Aorta (tissue), 5 donors: ENCODE measurements around the gene LDLR. TPM values are rescaled to one million over a fixed set of nuclear protein-coding genes. Genes with fewer than 3 reads are reported as not detected.
"Not testable (repeated sequence)": the region's sequence is repeated elsewhere in the genome, so short reads cannot be mapped to it uniquely, and the experiment has no call there.

Source experiments
- ATAC-seq: fragments of 200-7000 bp; cut with Tn5 transposase; one replicate; pipeline ENCODE4 v1.9.1; 2022; ENCODE audit warnings: moderate library complexity; ENCODE audit not compliant: low FRiP score
- DNase-seq, 2 donors: peaks; one replicate each; pipeline ENCODE4 v3.0.0-alpha.2; 2020
- H3K27ac ChIP-seq, 2 donors: one replicate each; pipeline ENCODE4 v1.5.1; 2013; ENCODE audit warnings: low read length in 2 of 2, mild to moderate bottlenecking in 2 of 2, moderate library complexity in 2 of 2, control low read depth in 1 of 2, inconsistent platforms in 1 of 2, low read depth in 1 of 2
- H3K27me3 ChIP-seq, 2 donors: one replicate each; pipeline ENCODE4 v1.6.1; 2013; ENCODE audit warnings: control low read depth in 1 of 2, low read length in 1 of 2, mild to moderate bottlenecking in 1 of 2, moderate library complexity in 1 of 2; ENCODE audit not compliant: insufficient read depth in 2 of 2, control insufficient read depth in 1 of 2
- H3K36me3 ChIP-seq, 2 donors: one replicate each; pipeline ENCODE4 v1.6.1; 2013; ENCODE audit warnings: control low read depth in 1 of 2, low read length in 1 of 2, mild to moderate bottlenecking in 1 of 2; ENCODE audit not compliant: insufficient read depth in 2 of 2, control insufficient read depth in 1 of 2
- H3K4me1 ChIP-seq, 2 donors: one replicate each; pipeline ENCODE4 v1.6.1; 2013; ENCODE audit warnings: low read length in 2 of 2, control low read depth in 1 of 2, mild to moderate bottlenecking in 1 of 2, moderate library complexity in 1 of 2; ENCODE audit not compliant: insufficient read depth in 2 of 2, control insufficient read depth in 1 of 2
- H3K4me3 ChIP-seq, 2 donors: one replicate each; pipeline ENCODE4 v1.5.1; 2013; ENCODE audit warnings: low read length in 2 of 2, control low read depth in 1 of 2, mild to moderate bottlenecking in 1 of 2
- H3K9me3 ChIP-seq: one replicate; pipeline ENCODE4 v1.6.1; 2013; ENCODE audit warnings: mild to moderate bottlenecking, low read length; ENCODE audit not compliant: control insufficient read depth
- WGBS, 2 donors: extraction: QIAGEN DNeasy Blood & Tissue Kit; methylation state at CpG; one replicate each; pipeline ENCODE4 v1.1.7; 2013; 5-methylcytosine and 5-hydroxymethylcytosine counted together
- intact Hi-C, 2 donors: fragments of 100-400 bp; cut with DNase I; formaldehyde crosslinking; loops; one replicate each; pipeline versions ENCODE4 v1.14.2 to v1.15.0; 2022
- polyA plus RNA-seq, 2 donors: library from polyadenylated mRNA; stranded (reverse); fragments of 200-250 nt; gene quantifications; one replicate each; pipeline ENCODE4 v1.2.3, GENCODE V29; 2013
- total RNA-seq, 2 donors: library from RNA; stranded (reverse); fragmentation: NEBNext Ultra II Directional; extraction: Animal tissue kit (Norgen Biotek cat#: 25700); gene quantifications; one replicate each; pipeline ENCODE4 v1.2.1, GENCODE V29; 2021
- donor health status: healthy with polysubstance abuse.
- donor health status: Bipolar disorder and iron deficiency.
- donor health status: DM: no; HTN: no; CAD: no.
- donor health status: DM: no; HTN: no; CAD: no.
- donor health status: DM: yes; HTN: yes; CAD: no.

The LDLR gene
- total and polyA plus RNA-seq, 4 donors: 3.4 to 94.0 (median 29.9) TPM

- Histone ChIP-seq H3K36me3 (no peaks in the 10 kb centered on the region), H3K27me3 (no peaks in the 10 kb centered on the region), H3K4me3 (no peak overlapping the region), H3K4me1 (no peaks in the 10 kb centered on the region), H3K9me3 (no peaks in the 10 kb centered on the region), H3K27ac (no peak overlapping the region)
- DNase-seq (no peak), ATAC-seq (no peak)
- WGBS, 2 donors: 81 to 87% methylated on average over 13 of the region's 13 CpGs
- intact Hi-C loops: loop anchor here in 1 of 2 donors (10.0 kb wide), 1 partner anchor 188 kb away; no protein-coding TSS in a partner anchor
Observed at GRCh38 chr19:11123114-11123513, 33.9 kb downstream of the LDLR start.

- not testable (repeated sequence) for ATAC-seq, H3K27ac ChIP-seq, H3K4me1 ChIP-seq, H3K4me3 ChIP-seq, H3K9me3 ChIP-seq, H3K27me3 ChIP-seq, H3K36me3 ChIP-seq, DNase-seq
- 94 to 96% methylated on average over 4 of the region's 4 CpGs for whole genome bisulfite sequencing, 2 donors
- intact Hi-C loops: loop anchor here in 1 of 2 donors (10.0 kb wide), 1 partner anchor 189 kb away; no protein-coding TSS in a partner anchor
Observed at GRCh38 chr19:11124157-11124556, 34.9 kb downstream of the LDLR start.

GRCh38 chr19:11125994-11126685 lies 36.9 kb downstream of the LDLR start:
- Histone ChIP-seq H3K36me3 (no peaks in the 10 kb centered on the region), H3K27me3 (no peaks in the 10 kb centered on the region), H3K4me1 (no peaks in the 10 kb centered on the region), H3K9me3 (no peaks in the 10 kb centered on the region), H3K4me3 (no peak overlapping the region), H3K27ac (no peak overlapping the region)
- ATAC-seq (peak; percentile 87), DNase-seq (peak; percentile 87 to 91)
- 51 to 52% methylated on average over 11 of the region's 11 CpGs for WGBS, 2 donors
- intact Hi-C loops: loop anchor here in 1 of 2 donors (10.0 kb wide), 1 partner anchor 191 kb away; no protein-coding TSS in a partner anchor

GRCh38 chr19:11127905-11128304 lies 38.6 kb downstream of the LDLR start:
- H3K4me3 ChIP-seq: no peak overlapping the region
- intact Hi-C loops: loop anchor here in 1 of 2 donors (10.0 kb wide), 1 partner anchor 193 kb away; no protein-coding TSS in a partner anchor
- H3K4me1 ChIP-seq: no peaks in the 10 kb centered on the region
- H3K27ac ChIP-seq: no peak overlapping the region
- H3K27me3 ChIP-seq: no peaks in the 10 kb centered on the region
- WGBS, 2 donors: 90 to 91% methylated on average over 15 of the region's 15 CpGs
- no peaks in the 10 kb centered on the region for H3K36me3 ChIP-seq
- ATAC-seq (no peak), DNase-seq (no peak)
- no peaks in the 10 kb centered on the region for H3K9me3 ChIP-seq

- WGBS, 2 donors: 47 to 48% methylated on average over 19 of the region's 19 CpGs
- Histone ChIP-seq H3K27ac (no peak overlapping the region), H3K36me3 (no peaks in the 10 kb centered on the region), H3K4me3 (no peak overlapping the region), H3K9me3 (no peaks in the 10 kb centered on the region), H3K27me3 (no peaks in the 10 kb centered on the region), H3K4me1 (no peaks in the 10 kb centered on the region)
- DNase-seq (peak; percentile 86 to 94), ATAC-seq (peak; percentile 89)
- intact Hi-C loops: loop anchor here (2.0 to 10.0 kb wide), 3 partner anchors 92 to 314 kb away; no protein-coding TSS in a partner anchor
Observed at GRCh38 chr19:11130824-11131455, 41.7 kb downstream of the LDLR start.

GRCh38 chr19:11131471-11131870 lies 42.2 kb downstream of the LDLR start:
- no peak for DNase-seq
- intact Hi-C loops: loop anchor here (2.0 to 10.0 kb wide), 3 partner anchors 93 to 313 kb away; no protein-coding TSS in a partner anchor
- H3K36me3 ChIP-seq: no peaks in the 10 kb centered on the region
- H3K9me3 ChIP-seq: no peaks in the 10 kb centered on the region
- no peak for ATAC-seq
- WGBS, 2 donors: 62 to 72% methylated on average over 7 of the region's 7 CpGs
- no peaks in the 10 kb centered on the region for H3K27me3 ChIP-seq
- no peak overlapping the region for H3K4me3 ChIP-seq
- H3K27ac ChIP-seq: no peak overlapping the region
- no peaks in the 10 kb centered on the region for H3K4me1 ChIP-seq

- Histone ChIP-seq H3K4me1 (no peaks in the 10 kb centered on the region), H3K27ac (no peak overlapping the region), H3K9me3 (no peaks in the 10 kb centered on the region), H3K4me3 (no peak overlapping the region), H3K27me3 (no peaks in the 10 kb centered on the region), H3K36me3 (no peaks in the 10 kb centered on the region)
- DNase-seq (no peak), ATAC-seq (no peak)
- WGBS, 2 donors: 75 to 76% methylated on average over 14 of the region's 14 CpGs
- intact Hi-C loops: loop anchor here in 1 of 2 donors (10.0 kb wide), 1 partner anchor 308 kb away; no protein-coding TSS in a partner anchor
Observed at GRCh38 chr19:11136400-11137101, 47.3 kb downstream of the LDLR start.

- WGBS, 2 donors: 0 to 2% methylated on average over 26 to 28 of the region's 28 CpGs
Observed at GRCh38 chr19:11137542-11138384, 48.5 kb downstream of the LDLR start.

More at GRCh38 chr19:11137542-11138384, 48.5 kb downstream of the LDLR start:
- no peaks in the 10 kb centered on the region for H3K4me1 ChIP-seq
- H3K27me3 ChIP-seq: no peaks in the 10 kb centered on the region
- intact Hi-C loops: loop anchor here (2.0 to 10.0 kb wide), 2 partner anchors 65 to 307 kb away; no protein-coding TSS in a partner anchor
- H3K27ac ChIP-seq: peak overlapping the region; percentile 34 to 84
- DNase-seq (peak; percentile 88 to 90), ATAC-seq (peak; percentile 85)
- H3K9me3 ChIP-seq: no peaks in the 10 kb centered on the region
- H3K4me3 ChIP-seq: no peak overlapping the region
- no peaks in the 10 kb centered on the region for H3K36me3 ChIP-seq
